Right atrium auricular region (tissue), 2 donors: ENCODE data around the gene CCDC50. TPM values are rescaled to one million over a fixed set of nuclear protein-coding genes. Genes with fewer than 3 reads are reported as not detected.

ENCODE experiments used
- DNase-seq: peaks from one replicate; pipeline ENCODE4 v3.0.0-alpha.2; 2019; ENCODE audit warnings: low spot score
- H3K27ac ChIP-seq, 2 donors: fragments of 200-600 bp; sonication (generic); 1 replicate in 1 of 2; 2 replicates in 1 of 2; pipeline ENCODE4 v1.5.1; 2016 to 2019
- H3K27me3 ChIP-seq, 2 donors: fragments of 200-600 bp; sonication (generic); one replicate each; pipeline versions ENCODE4 v1.5.1 to v1.6.0; 2017 to 2019
- H3K36me3 ChIP-seq: fragments of 200-600 bp; sonication (generic); one replicate; pipeline ENCODE4 v1.5.1; 2016
- H3K4me1 ChIP-seq, 2 donors: fragments of 200-600 bp; sonication (generic); one replicate each; pipeline versions ENCODE4 v1.5.1 to v1.6.0; 2017 to 2019
- H3K4me3 ChIP-seq, 2 donors: fragments of 200-600 bp; sonication (generic); 1 replicate in 1 of 2; 2 replicates in 1 of 2; pipeline ENCODE4 v1.5.1; 2017 to 2019; ENCODE audit warnings: mild to moderate bottlenecking in 1 of 2, moderate library complexity in 1 of 2
- H3K9me3 ChIP-seq, 2 donors: fragments of 200-600 bp; sonication (generic); one replicate each; pipeline ENCODE4 v1.5.1; 2019
- total RNA-seq, 2 donors: library from RNA; depleted of rRNA; stranded (reverse); fragments of >200 nt; gene quantifications; one replicate each; pipeline ENCODE4 v1.1.0, GENCODE V29; 2016
- TF ChIP-seq, protein P1 (sequence below), 2 donors: fragments of 200-600 bp; sonication (generic); IDR thresholded peaks; one replicate each; pipeline ENCODE4 v1.5.1; 2019; ENCODE audit warnings: antibody characterized with exemption in 2 of 2

The CCDC50 gene
- total RNA-seq, 2 donors from 2014 or later = 58.7 to 70.7 TPM

DNA sequence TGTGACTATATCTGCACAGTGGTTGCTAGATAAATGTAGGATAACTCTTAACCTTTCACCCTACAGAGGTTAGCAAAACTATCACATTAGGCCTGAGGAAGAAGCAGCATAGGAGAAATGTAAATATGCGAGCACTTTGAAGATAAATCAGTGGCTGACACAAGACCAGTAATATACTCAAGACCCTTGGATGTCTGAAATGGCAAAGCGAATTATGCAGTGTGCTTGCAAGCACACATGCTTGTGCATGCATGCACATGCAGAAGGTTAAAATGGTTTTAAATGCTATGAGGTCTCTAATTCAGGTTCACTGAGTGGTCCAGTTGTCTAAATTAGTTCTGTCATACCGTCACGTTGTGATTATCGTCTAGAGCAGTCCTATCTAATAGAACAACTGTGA lies 14.7 kb downstream of the CCDC50 start:
- Histone ChIP-seq H3K27me3 (no peaks in the 10 kb centered on the region), H3K4me3 (no peak overlapping the region), H3K4me1 (peaks cover 0 to 70% of the 10 kb centered on the region in 2 donors), H3K9me3 (no peaks in the 10 kb centered on the region), H3K27ac (no peak overlapping the region), H3K36me3 (no peaks in the 10 kb centered on the region)
- no peak for DNase-seq
- TF ChIP-seq, protein P1, sequence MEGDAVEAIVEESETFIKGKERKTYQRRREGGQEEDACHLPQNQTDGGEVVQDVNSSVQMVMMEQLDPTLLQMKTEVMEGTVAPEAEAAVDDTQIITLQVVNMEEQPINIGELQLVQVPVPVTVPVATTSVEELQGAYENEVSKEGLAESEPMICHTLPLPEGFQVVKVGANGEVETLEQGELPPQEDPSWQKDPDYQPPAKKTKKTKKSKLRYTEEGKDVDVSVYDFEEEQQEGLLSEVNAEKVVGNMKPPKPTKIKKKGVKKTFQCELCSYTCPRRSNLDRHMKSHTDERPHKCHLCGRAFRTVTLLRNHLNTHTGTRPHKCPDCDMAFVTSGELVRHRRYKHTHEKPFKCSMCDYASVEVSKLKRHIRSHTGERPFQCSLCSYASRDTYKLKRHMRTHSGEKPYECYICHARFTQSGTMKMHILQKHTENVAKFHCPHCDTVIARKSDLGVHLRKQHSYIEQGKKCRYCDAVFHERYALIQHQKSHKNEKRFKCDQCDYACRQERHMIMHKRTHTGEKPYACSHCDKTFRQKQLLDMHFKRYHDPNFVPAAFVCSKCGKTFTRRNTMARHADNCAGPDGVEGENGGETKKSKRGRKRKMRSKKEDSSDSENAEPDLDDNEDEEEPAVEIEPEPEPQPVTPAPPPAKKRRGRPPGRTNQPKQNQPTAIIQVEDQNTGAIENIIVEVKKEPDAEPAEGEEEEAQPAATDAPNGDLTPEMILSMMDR (IDR thresholded peaks at IDR 0.05) = no peak

- peaks cover 0 to 67% of the 10 kb centered on the region in 2 donors for H3K4me1 ChIP-seq
- TF ChIP-seq, protein P1 (IDR thresholded peaks at IDR 0.05) = no peak
- H3K27me3 ChIP-seq = no peaks in the 10 kb centered on the region
- no peak overlapping the region for H3K4me3 ChIP-seq
- no peaks in the 10 kb centered on the region for H3K36me3 ChIP-seq
- H3K27ac ChIP-seq = no peak overlapping the region
- no peak for DNase-seq
- H3K9me3 ChIP-seq = no peaks in the 10 kb centered on the region
Observed at GRCh38 chr3:191345334-191345733, 16.1 kb downstream of the CCDC50 start.

DNA sequence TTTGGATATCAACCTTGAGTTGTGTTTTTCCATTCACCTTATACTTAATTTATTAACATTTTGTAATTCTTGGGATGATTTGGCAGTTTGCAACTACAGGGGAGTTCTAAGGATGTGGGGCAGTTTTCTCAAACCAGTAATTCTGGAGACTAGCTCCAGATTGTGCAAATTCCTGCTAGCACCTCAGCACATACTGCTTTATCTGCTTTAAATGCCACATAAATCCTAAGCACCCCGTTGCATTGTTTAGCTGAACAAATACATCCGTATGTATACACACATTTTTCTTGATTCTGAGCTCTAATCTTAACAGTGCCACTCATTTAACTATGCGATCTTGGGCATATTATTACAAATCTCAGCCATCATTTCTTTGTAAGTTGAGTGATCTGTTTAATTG lies 18.0 kb downstream of the CCDC50 start:
- no peak overlapping the region for H3K27ac ChIP-seq
- H3K4me3 ChIP-seq = no peak overlapping the region
- DNase-seq = no peak
- peaks cover 0 to 68% of the 10 kb centered on the region in 2 donors for H3K4me1 ChIP-seq
- no peaks in the 10 kb centered on the region for H3K36me3 ChIP-seq
- no peaks in the 10 kb centered on the region for H3K9me3 ChIP-seq
- no peaks in the 10 kb centered on the region for H3K27me3 ChIP-seq
- TF ChIP-seq, protein P1 (IDR thresholded peaks at IDR 0.05) = no peak

DNA sequence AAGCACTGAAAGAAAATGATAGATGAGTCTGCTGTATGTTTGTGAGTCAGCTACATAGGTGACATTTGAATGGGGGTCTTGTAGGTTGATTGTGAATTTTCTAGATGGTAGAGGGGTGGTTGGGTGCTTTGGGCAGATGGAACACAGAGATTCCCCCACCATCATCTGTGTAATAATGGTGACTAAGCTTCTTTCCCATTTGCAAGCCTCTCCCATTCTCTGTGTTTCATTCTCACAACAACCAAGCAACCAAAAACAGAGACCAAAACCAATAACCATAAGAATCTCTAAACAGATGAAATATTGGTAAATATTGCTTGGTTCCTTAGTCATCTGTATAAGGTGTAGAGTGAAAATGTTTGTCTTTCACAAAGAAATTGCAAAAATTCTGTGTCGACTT lies 18.9 kb downstream of the CCDC50 start:
- TF ChIP-seq, protein P1 (IDR thresholded peaks at IDR 0.05) = no peak
- peaks cover 0 to 68% of the 10 kb centered on the region in 2 donors for H3K4me1 ChIP-seq

GRCh38 chr3:191350396-191351090 lies 21.3 kb downstream of the CCDC50 start:
- Histone ChIP-seq H3K4me1 (peaks cover 0 to 74% of the 10 kb centered on the region in 2 donors), H3K27ac (peak overlapping the region; percentile 52), H3K4me3 (no peak overlapping the region), H3K27me3 (no peaks in the 10 kb centered on the region), H3K36me3 (no peaks in the 10 kb centered on the region), H3K9me3 (no peaks in the 10 kb centered on the region)
- TF ChIP-seq, protein P1 (IDR thresholded peaks at IDR 0.05) = no peak
- DNase-seq = no peak

More for the DNA sequence above, 18.9 kb downstream of the CCDC50 start:
- H3K4me3 ChIP-seq = no peak overlapping the region
- no peaks in the 10 kb centered on the region for H3K27me3 ChIP-seq
- H3K27ac ChIP-seq = no peak overlapping the region
- DNase-seq = no peak
- no peaks in the 10 kb centered on the region for H3K36me3 ChIP-seq
- no peaks in the 10 kb centered on the region for H3K9me3 ChIP-seq

DNA sequence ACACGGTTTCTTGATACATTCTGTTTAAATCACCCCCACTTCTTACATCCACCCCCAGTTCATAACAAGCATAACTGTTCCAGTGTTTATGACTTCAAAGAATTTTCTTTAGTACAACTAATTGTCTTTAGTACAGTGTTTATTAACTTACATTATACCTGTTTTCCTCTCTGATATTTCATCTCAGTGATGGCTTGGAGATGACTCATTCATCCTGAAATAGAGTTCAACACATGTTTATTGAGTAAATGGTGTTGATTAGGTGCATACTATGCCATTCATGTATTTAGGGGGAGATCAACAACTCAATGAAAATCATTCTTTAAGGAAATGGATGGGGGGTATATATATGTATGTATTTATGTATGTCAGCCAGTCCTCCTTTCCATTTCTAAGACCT lies 22.8 kb downstream of the CCDC50 start:
- Histone ChIP-seq H3K36me3 (no peaks in the 10 kb centered on the region), H3K4me3 (no peak overlapping the region), H3K27ac (no peak overlapping the region), H3K27me3 (no peaks in the 10 kb centered on the region), H3K9me3 (no peaks in the 10 kb centered on the region), H3K4me1 (peaks cover 0 to 84% of the 10 kb centered on the region in 2 donors)
- TF ChIP-seq, protein P1 (IDR thresholded peaks at IDR 0.05) = no peak
- DNase-seq = no peak
